Upper lobe of left lung (tissue), 4 donors: ENCODE data around the gene AADAT.

ENCODE experiments used
- CTCF ChIP-seq, 6 experiments: fragments of 450-650 bp in 4 of 6; fragments of 200-600 bp in 2 of 6; sonication (generic) in 2 of 6; IDR thresholded peaks; one replicate each; pipeline ENCODE4 v1.5.1; 2016 to 2019; ENCODE audit warnings: antibody characterized with exemption in 6 of 6
- EP300 ChIP-seq, 4 donors: sonication (generic); formaldehyde crosslinking; IDR thresholded peaks; one replicate each; pipeline ENCODE4 v1.5.1; 2017; ENCODE audit warnings: antibody characterized with exemption in 4 of 4, control low read depth in 2 of 4
- POLR2A ChIP-seq, 4 donors: fragments of 450-650 bp; IDR thresholded peaks; one replicate each; pipeline ENCODE4 v1.5.1; 2016 to 2017; ENCODE audit warnings: antibody characterized with exemption in 4 of 4, mild to moderate bottlenecking in 2 of 4
- POLR2AphosphoS5 ChIP-seq, 2 donors: sonication (generic); formaldehyde crosslinking; IDR thresholded peaks; one replicate each; pipeline ENCODE4 v1.5.1; 2017; ENCODE audit warnings: antibody characterized with exemption in 2 of 2

- no peak for TF ChIP-seq CTCF (IDR thresholded peaks at IDR 0.05)
- no peak for TF ChIP-seq POLR2A (IDR thresholded peaks at IDR 0.05)
- TF ChIP-seq EP300 (IDR thresholded peaks at IDR 0.05) = no peak
- no peak for TF ChIP-seq POLR2AphosphoS5 (IDR thresholded peaks at IDR 0.05)
Observed at GRCh38 chr4:170051402-170051801, 38.4 kb downstream of the AADAT start.
